K562 (cell line): ENCODE data around the gene POLR3H. TPM values are rescaled to one million over a fixed set of nuclear protein-coding genes. Genes with fewer than 3 reads are reported as not detected.

Source experiments
- AFF1 ChIP-seq, 2 experiments: fragments of 450-650 bp; IDR thresholded peaks; 2 replicates each; pipeline ENCODE4 v1.6.1; 2018; ENCODE audit warnings: mild to moderate bottlenecking in 2 of 2, low read depth in 1 of 2; ENCODE audit not compliant: partially characterized antibody in 2 of 2
- ARID1B ChIP-seq: fragments of 450-650 bp; IDR thresholded peaks from 2 replicates; pipeline ENCODE4 v1.6.1; 2016; ENCODE audit warnings: antibody characterized with exemption, mild to moderate bottlenecking, inconsistent platforms
- BCLAF1 ChIP-seq, 2 experiments: fragments of 450-650 bp in 1 of 2; IDR thresholded peaks; 2 replicates each; pipeline ENCODE4 v1.6.1; 2011 to 2017; ENCODE audit warnings: low read depth in 2 of 2, antibody characterized with exemption in 1 of 2, borderline replicate concordance in 1 of 2, low read length in 1 of 2, mild to moderate bottlenecking in 1 of 2, mixed read lengths in 1 of 2; ENCODE audit not compliant: control insufficient read depth in 1 of 2
- C11orf30 ChIP-seq: fragments of 450-650 bp; IDR thresholded peaks from 2 replicates; pipeline ENCODE4 v1.6.1; 2016; ENCODE audit warnings: low read depth, mild to moderate bottlenecking
- CXXC5 ChIP-seq: fragments of 250-450 bp; sonication (Bioruptor Pico); IDR thresholded peaks from 2 replicates; pipeline ENCODE4 v1.8.0; 2022; ENCODE audit warnings: inconsistent platforms, mild to moderate bottlenecking, moderate library complexity
- EP300 ChIP-seq: IDR thresholded peaks from 2 replicates; pipeline ENCODE4 v1.6.1; 2012; ENCODE audit warnings: low read length, improper control_type of control experiment
- HNRNPL ChIP-seq: fragments of 200-400 bp; formaldehyde crosslinking; IDR thresholded peaks from 2 replicates; pipeline ENCODE4 v1.6.1; 2017; ENCODE audit warnings: low read depth, mild to moderate bottlenecking, low read length
- JUND ChIP-seq, 2 experiments: IDR thresholded peaks; 2 replicates in 1 of 2; 3 replicates in 1 of 2; pipeline ENCODE4 v1.6.1; 2011; ENCODE audit warnings: borderline replicate concordance in 2 of 2, low read depth in 2 of 2, low read length in 2 of 2, improper control_type of control experiment in 1 of 2, missing biosample characterization in 1 of 2, missing genetic modification characterization in 1 of 2, missing genetic modification reagents in 1 of 2
- KDM1A ChIP-seq, 2 experiments: fragments of 450-650 bp; IDR thresholded peaks; 2 replicates each; pipeline ENCODE4 v1.6.1; 2016; ENCODE audit warnings: mild to moderate bottlenecking in 2 of 2
- L3MBTL2 ChIP-seq: fragments of 450-650 bp; IDR thresholded peaks from 2 replicates; pipeline ENCODE4 v1.6.1; 2016; ENCODE audit warnings: mild to moderate bottlenecking, moderate library complexity
- LEF1 ChIP-seq: fragments of 450-650 bp; IDR thresholded peaks from 2 replicates; pipeline ENCODE4 v1.6.1; 2016; ENCODE audit warnings: mild to moderate bottlenecking
- MEIS2 ChIP-seq: fragments of 450-650 bp; IDR thresholded peaks from 2 replicates; pipeline ENCODE4 v1.6.1; 2014; ENCODE audit warnings: mild to moderate bottlenecking; ENCODE audit not compliant: partially characterized antibody
- RCOR1 ChIP-seq, 2 experiments: IDR thresholded peaks; 2 replicates each; pipeline ENCODE4 v1.6.1; 2012; ENCODE audit warnings: low read depth in 2 of 2, low read length in 2 of 2, borderline replicate concordance in 1 of 2, improper control_type of control experiment in 1 of 2
- SRSF9 ChIP-seq: fragments of 200-400 bp; formaldehyde crosslinking; IDR thresholded peaks from 2 replicates; pipeline ENCODE4 v1.6.1; 2017; ENCODE audit warnings: low read depth, low read length, borderline replicate concordance
- TFAP4 ChIP-seq: sonication (generic); formaldehyde crosslinking; IDR thresholded peaks from 2 replicates; pipeline ENCODE4 v1.8.0; 2022; ENCODE audit warnings: missing genetic modification reagents, mild to moderate bottlenecking, moderate library complexity, borderline replicate concordance
- U2AF2 ChIP-seq: fragments of 200-400 bp; formaldehyde crosslinking; optimal IDR thresholded peaks from 2 replicates; pipeline ENCODE3; 2017; ENCODE audit warnings: low read depth, mild to moderate bottlenecking, low read length
- polyA plus RNA-seq, 8 experiments: library from polyadenylated mRNA; depleted of rRNA in 4 of 8; stranded (reverse) in 5 of 8; unstranded in 3 of 8; fragments of >200 nt; fragmentation: Nextera tagmentation in 2 of 8; fragmentation: Illumina TruSeq in 1 of 8; extraction: Ambion mirVana in 2 of 8; extraction: Trizol in 1 of 8; gene quantifications; 2 replicates each; pipeline versions ENCODE4 v1.2.1 to v1.2.3, GENCODE V29; 2011 to 2014; ENCODE audit warnings: inconsistent platforms in 1 of 8, missing spikeins in 1 of 8
- total RNA-seq, 7 experiments: library from RNA; depleted of rRNA in 6 of 7; stranded (reverse); fragments of >200 nt in 6 of 7; fragmentation: Illumina TruSeq in 2 of 7; extraction: Trizol in 2 of 7; gene quantifications; 2 replicates each; pipeline versions ENCODE4 v1.2.1 to v1.2.3, GENCODE V29; 2011 to 2021; ENCODE audit warnings: low replicate concordance in 1 of 7
- TF ChIP-seq, protein P1 (sequence below): fragments of 450-650 bp; IDR thresholded peaks from 2 replicates; pipeline ENCODE4 v1.6.1; 2016

POLR3H gene
- total and polyA plus RNA-seq, 9 of the 15 experiments (the other 6 are each of a cell fraction or from before 2014, with no cell fraction given): 5.3 to 48.4 (median 22.2) TPM

GRCh38 chr22:41512421-41513194 lies 31.7 kb downstream of the POLR3H start (continued):
- TF ChIP-seq TFAP4 (CRISPR knock-in tag) (peak; percentile 41; the same call in 1 of the 2 replicates), EP300 (peak; percentile 41; the same call in 1 of the 2 replicates), RCOR1 (IDR thresholded peaks at IDR 0.05; ENCODE audit: borderline replicate concordance in 1 of 2, low read depth in 2 of 2, low read length in 2 of 2) (peak in 1 of 2 experiments; percentile 83; a peak in 2 of 4 replicates), L3MBTL2 (peak; percentile 92), HNRNPL (no peak), BCLAF1 (IDR thresholded peaks at IDR 0.05; ENCODE audit: borderline replicate concordance in 1 of 2, control insufficient read depth in 1 of 2, low read depth in 2 of 2, low read length in 1 of 2) (no peak), CXXC5 (peak; percentile 46; the same call in 1 of the 2 replicates), AFF1 (IDR thresholded peaks at IDR 0.05; ENCODE audit: low read depth in 1 of 2, partially characterized antibody in 2 of 2) (no peak), C11orf30 (peak; percentile 99), LEF1 (peak; percentile 66; the same call in 1 of the 2 replicates), ARID1B (peak; percentile 48; the same call in 1 of the 2 replicates), SRSF9 (no peak), JUND (IDR thresholded peaks at IDR 0.05; ENCODE audit: borderline replicate concordance, low read depth, low read length) (peak; percentile 50; the same call in 1 of the 2 replicates), JUND (tag; IDR thresholded peaks at IDR 0.05; ENCODE audit: borderline replicate concordance, low read depth, low read length) (no peak; the same call in 2 of the 3 replicates), MEIS2 (peak; percentile 48), U2AF2 (no peak), KDM1A (IDR thresholded peaks at IDR 0.05) (peak in 1 of 2 experiments; percentile 38; a peak in 3 of 4 replicates)
- TF ChIP-seq, protein P1, sequence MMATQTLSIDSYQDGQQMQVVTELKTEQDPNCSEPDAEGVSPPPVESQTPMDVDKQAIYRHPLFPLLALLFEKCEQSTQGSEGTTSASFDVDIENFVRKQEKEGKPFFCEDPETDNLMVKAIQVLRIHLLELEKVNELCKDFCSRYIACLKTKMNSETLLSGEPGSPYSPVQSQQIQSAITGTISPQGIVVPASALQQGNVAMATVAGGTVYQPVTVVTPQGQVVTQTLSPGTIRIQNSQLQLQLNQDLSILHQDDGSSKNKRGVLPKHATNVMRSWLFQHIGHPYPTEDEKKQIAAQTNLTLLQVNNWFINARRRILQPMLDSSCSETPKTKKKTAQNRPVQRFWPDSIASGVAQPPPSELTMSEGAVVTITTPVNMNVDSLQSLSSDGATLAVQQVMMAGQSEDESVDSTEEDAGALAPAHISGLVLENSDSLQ: peak; percentile 33; the same call in 1 of the 2 replicates
